HG03342 (cell line): ENCODE results near the gene PRPF6.

Experiments used
- ATAC-seq: cut with Tn5 transposase; IDR thresholded peaks from one replicate; pipeline ENCODE4 v1.9.1; 2021; ENCODE audit warnings: mild to moderate bottlenecking, moderate library complexity; ENCODE audit not compliant: unreplicated experiment

The PRPF6 gene

GRCh38 chr20:64033981-64034493 lies 53.1 kb downstream of the PRPF6 start:
- ATAC-seq = no peak

- no peak for ATAC-seq
Measured at GRCh38 chr20:64035066-64035932, 54.4 kb downstream of the PRPF6 start.

- ATAC-seq = no peak
Measured at GRCh38 chr20:64035933-64036345, 55.0 kb downstream of the PRPF6 start, which contains the start of gene C20orf204. TSS of gene C20orf204 (plus strand) at chr20:64036182. CDS start at chr20:64036324, 142 bp downstream.

- ATAC-seq = no peak
Measured at GRCh38 chr20:64036346-64037198, 55.6 kb downstream of the PRPF6 start.

GRCh38 chr20:64037199-64037497 lies 56.2 kb downstream of the PRPF6 start:
- no peak for ATAC-seq

GRCh38 chr20:64037498-64038213 lies 56.7 kb downstream of the PRPF6 start:
- ATAC-seq = no peak

GRCh38 chr20:64038224-64038564 lies 57.3 kb downstream of the PRPF6 start:
- peak; percentile 15 for ATAC-seq

GRCh38 chr20:64038565-64039292 lies 57.8 kb downstream of the PRPF6 start:
- ATAC-seq = peak; percentile 46

GRCh38 chr20:64039293-64040160 lies 58.6 kb downstream of the PRPF6 start:
- no peak for ATAC-seq

- ATAC-seq = no peak
Measured at GRCh38 chr20:64040231-64041039, 59.5 kb downstream of the PRPF6 start.

GRCh38 chr20:64041040-64041780 lies 60.3 kb downstream of the PRPF6 start:
- no peak for ATAC-seq

GRCh38 chr20:64041781-64042053 lies 60.8 kb downstream of the PRPF6 start:
- no peak for ATAC-seq

- no peak for ATAC-seq
Measured at GRCh38 chr20:64042054-64042781, 61.3 kb downstream of the PRPF6 start.

- no peak for ATAC-seq
Measured at GRCh38 chr20:64043768-64044167, 62.8 kb downstream of the PRPF6 start.

GRCh38 chr20:64044484-64045247 lies 63.7 kb downstream of the PRPF6 start:
- no peak for ATAC-seq

GRCh38 chr20:64045346-64046011 lies 64.5 kb downstream of the PRPF6 start:
- no peak for ATAC-seq
